ENCODE results near the gene AHDC1. TPM values are rescaled to one million over a fixed set of nuclear protein-coding genes. Genes with fewer than 3 reads are reported as not detected.

AHDC1 gene
- total RNA-seq, 1 experiment from 2014 or later = 8.1 TPM

DNA sequence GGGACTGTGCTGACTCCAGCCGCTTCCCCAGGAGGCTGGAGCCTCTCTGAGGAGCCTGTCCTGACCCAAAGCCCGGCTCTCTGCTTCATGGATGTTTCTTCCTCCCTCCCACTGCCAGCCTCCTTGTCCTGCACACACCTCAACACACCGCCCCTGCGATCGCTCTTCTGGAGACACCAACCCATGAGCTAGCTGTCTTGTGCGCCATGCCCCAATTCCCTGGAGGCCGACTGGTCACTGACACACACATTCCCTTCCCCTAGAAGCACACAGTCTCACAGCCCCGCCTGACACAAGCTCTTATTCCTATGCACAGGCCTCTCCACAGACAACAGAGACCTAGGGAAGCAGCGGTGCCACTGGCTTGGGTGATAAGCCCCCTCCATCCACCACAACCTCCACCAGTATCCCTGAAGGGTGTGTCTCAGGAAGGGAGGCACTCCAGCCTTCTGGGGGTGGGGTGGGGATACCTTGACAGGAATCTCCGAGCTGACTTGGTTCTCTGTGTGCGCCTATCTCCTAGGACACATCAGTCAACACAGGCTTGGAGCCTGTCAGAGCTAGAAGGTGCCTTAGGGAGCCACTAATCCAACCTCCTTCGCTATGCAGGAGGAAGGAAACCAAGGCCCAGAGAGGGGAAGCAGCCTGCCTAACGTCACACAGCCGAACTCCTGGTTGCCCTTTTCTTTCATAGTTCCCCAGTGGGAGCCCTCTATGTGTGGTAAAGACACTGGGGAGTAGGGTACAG, 31.1 kb downstream of the AHDC1 start:
- DNase-seq (ENCODE audit: low spot score) = peak; percentile 58
- in situ Hi-C loops (cut with HindIII; ENCODE audit: low sequenced_read_pairs) = no loop called here

DNA sequence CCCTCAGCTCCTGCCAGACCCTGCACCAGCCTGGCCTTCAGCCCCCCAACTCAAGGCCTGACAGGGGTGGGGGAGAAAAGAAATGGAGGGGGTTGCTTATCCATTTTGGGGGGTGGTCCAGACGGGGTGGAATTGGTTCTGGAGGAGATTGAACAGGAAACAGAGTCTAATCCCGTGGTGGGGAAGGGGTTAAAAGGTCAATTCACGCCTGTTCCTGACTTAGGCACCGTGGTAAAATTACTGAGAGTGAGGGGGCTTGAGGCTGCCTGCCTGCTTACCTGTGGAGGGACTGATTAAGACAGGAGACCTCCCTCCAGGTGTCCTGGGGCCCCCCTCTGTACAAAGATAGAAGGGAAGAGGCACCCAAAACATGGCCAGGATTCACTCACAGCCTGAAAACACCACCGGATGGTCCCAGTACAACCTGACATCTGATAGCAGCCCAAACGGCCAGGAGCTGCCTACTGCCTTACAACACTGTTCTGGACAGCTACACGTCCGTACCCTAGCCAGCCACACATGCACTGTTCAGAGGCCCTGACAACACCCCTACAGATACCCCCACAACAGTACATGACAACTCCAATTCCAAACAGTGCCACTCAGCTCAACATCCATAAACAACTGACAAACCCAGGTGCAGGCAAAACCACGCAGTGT, 31.8 kb downstream of the AHDC1 start:
- peak; percentile 68 for DNase-seq (ENCODE audit: low spot score)
- in situ Hi-C loops (cut with HindIII; ENCODE audit: low sequenced_read_pairs) = no loop called here

DNA sequence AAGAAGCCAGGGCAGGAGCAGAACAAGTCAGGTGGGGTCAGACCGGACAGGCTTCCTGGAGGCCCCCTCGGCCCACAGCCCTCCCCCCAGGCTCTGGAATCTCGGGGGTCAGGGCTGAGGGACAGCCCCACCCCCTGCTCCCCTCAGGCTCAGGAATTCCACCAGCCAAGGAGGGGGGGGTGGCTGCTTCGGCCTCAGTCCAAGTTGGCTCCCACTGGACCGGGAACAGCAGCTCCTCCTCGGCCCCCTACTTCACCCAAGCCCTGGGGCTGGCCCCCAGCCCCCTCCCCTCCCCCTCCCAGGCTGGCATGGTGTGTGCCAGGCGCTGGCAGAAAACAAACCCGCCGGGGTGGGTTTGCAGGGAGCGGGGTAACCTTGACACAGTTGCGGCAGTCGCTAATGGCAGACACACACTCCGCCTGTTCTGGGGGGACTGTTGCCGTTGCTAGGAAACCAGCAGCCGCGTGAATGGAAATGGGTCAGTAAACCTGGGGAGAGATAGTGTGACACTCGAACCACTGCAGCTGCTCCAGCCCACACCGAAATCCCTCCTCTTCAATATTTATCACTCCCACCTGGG, 32.4 kb downstream of the AHDC1 start:
- DNase-seq (ENCODE audit: low spot score) = peak; percentile 79
- in situ Hi-C loops (cut with HindIII; ENCODE audit: low sequenced_read_pairs) = no loop called here

- DNase-seq (ENCODE audit: low spot score) = no peak
- in situ Hi-C loops (cut with HindIII; ENCODE audit: low sequenced_read_pairs) = no loop called here
These were observed 33.2 kb downstream of the AHDC1 start for GRCh38 chr1:27570784-27571183.

DNA sequence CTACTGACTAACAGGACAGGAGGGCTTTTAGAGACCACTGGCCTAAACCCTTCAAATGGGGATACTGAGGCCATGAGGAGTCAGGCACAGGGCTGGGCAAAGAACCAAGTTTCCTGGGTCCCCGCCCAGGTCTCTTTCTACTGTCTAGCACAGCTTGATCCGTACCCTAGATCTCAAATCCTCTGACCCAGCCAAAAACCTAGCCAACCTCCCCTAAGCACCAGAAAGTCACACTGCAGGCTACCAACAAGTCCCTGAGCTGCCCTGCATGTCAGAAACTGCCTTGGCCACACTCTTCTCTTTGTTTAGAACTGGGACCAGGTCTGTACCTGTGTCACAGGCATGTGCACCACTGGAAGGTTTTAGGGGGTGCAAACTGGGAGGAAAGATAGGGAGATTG, 33.6 kb downstream of the AHDC1 start:
- in situ Hi-C loops (cut with HindIII; ENCODE audit: low sequenced_read_pairs) = no loop called here
- no peak for DNase-seq (ENCODE audit: low spot score)

DNA sequence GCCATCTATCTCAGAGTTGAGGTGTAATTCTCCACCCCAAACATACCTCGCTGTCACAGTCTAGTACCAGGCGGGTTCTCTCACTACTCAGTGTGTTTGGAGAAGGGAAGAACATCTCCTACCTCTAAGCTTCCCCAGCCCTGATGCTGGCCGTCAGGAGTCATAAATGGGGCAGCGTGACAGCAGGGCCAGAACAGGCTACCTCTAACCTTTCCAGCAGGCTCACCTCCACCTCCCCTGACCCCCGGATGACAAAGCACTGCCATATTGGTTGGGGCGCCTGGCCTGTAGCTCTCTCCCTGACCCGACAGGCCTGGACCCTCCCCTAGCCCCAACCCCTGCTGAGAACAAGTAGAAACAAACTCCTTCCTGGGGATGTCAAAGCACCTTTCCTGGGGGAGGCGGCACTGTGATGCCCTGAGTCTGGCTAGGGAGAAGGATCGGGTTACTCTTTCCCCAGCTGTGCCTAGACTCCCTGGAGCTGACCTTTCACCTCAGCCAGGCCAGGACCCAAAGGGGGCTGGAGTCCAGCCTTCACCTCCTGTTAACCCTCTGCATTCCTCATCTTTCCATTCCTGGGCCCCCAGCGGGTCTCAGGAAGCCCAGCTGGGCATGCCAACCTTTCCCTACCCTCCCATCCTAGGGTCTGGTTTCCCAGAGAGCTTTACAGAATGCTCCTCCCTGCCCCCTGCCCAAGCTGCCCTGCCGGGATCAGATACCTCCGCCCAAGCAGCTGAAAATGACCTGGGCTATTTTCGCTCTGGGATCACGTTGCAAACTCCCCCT, 34.2 kb downstream of the AHDC1 start:
- peak; percentile 68 for DNase-seq (ENCODE audit: low spot score)
- in situ Hi-C loops (cut with HindIII; ENCODE audit: low sequenced_read_pairs) = no loop called here

GRCh38 chr1:27569088-27569460, 34.9 kb downstream of the AHDC1 start:
- DNase-seq (ENCODE audit: low spot score) = no peak
- in situ Hi-C loops (cut with HindIII; ENCODE audit: low sequenced_read_pairs) = no loop called here

GRCh38 chr1:27568300-27569087, 35.5 kb downstream of the AHDC1 start:
- peak; percentile 89 for DNase-seq (ENCODE audit: low spot score)

DNA sequence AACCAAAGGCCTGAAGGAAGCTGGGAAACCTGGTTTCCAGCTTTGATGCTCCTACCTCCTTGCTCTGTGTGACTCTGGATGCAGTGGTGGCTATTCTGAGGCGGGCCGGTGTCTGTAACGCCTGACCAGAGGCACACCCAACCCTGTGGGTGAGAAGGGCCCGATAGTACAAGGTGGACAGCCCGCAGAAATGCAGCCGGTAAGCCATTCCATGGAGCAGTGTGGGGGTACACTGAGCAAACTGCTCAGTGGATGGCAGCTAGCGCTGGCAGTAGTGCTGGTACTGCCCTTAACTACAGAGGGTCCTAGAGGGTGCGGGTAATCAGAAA, 36.0 kb downstream of the AHDC1 start:
- DNase-seq (ENCODE audit: low spot score) = no peak
- in situ Hi-C loops (cut with HindIII; ENCODE audit: low sequenced_read_pairs) = no loop called here

More at GRCh38 chr1:27568300-27569087, 35.5 kb downstream of the AHDC1 start:
- in situ Hi-C loops (cut with HindIII; ENCODE audit: low sequenced_read_pairs) = no loop called here

GRCh38 chr1:27567146-27567526, 36.8 kb downstream of the AHDC1 start:
- in situ Hi-C loops (cut with HindIII; ENCODE audit: low sequenced_read_pairs) = no loop called here
- DNase-seq (ENCODE audit: low spot score) = no peak

GRCh38 chr1:27566462-27567145, 37.3 kb downstream of the AHDC1 start:
- DNase-seq (ENCODE audit: low spot score) = no peak

DNA sequence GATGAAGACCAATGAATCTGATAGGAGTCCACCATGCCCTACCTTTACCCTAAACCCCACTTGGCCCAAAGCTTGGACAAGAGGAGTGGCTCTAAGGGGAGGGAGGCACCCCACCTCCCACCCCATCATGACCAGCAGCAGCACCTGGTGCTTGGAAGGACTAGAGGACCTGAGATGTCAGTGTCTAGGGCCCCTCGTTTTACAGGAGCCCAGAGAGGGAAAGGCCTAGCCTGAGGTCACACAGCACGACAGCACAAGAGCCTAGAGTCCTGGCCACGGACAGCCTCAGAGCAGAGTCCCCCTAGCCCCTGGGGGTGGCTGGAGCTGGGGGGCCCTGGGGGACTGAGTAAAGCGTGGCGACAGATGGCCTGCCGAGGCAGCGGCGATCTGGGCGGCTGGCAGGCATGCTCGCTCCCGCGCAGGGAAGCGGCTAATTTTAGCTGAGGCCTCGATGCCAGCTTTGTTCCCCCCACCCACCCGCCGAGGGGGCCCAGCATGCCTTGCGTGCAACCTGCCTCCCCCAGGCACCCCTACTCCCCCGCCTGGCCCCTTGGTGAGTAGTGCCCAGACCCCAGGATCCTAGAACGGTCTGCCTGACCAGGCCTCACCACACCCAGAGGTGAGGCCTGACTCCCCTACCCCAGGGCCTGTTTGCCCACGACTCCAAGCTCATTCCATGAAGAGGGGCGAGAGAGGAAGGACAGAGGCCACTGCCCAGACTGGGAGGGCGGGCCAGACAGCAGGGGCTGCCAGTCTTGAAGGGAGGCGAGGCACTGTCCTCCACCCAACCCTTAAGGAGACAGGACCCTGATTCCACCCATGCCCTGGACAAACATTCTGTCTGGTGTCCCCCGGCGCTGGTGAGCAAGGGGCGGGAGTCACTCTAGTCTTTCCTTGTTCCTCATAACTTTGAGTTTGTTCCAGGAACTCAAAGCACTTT, 39.0 kb downstream of the AHDC1 start:
- in situ Hi-C loops (cut with HindIII; ENCODE audit: low sequenced_read_pairs) = no loop called here
- DNase-seq (ENCODE audit: low spot score) = peak; percentile 63

More at GRCh38 chr1:27566462-27567145, 37.3 kb downstream of the AHDC1 start:
- in situ Hi-C loops (cut with HindIII; ENCODE audit: low sequenced_read_pairs) = no loop called here

GRCh38 chr1:27563591-27564471, 40.1 kb downstream of the AHDC1 start:
- in situ Hi-C loops (cut with HindIII; ENCODE audit: low sequenced_read_pairs) = no loop called here
- DNase-seq (ENCODE audit: low spot score) = peak; percentile 46

DNA sequence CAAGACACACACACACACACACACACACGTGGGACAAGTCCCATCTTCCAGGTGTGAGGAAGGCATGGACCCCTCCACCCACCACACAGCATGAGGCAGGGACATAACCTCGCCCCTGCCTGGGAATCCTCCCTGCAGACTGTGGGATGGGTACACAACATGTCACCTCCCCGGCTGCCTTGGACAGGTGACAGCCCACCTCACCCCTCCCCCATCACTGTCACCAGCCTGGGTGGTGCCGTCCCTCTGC, 40.7 kb downstream of the AHDC1 start:
- in situ Hi-C loops (cut with HindIII; ENCODE audit: low sequenced_read_pairs) = no loop called here
- no peak for DNase-seq (ENCODE audit: low spot score)

- in situ Hi-C loops (cut with HindIII; ENCODE audit: low sequenced_read_pairs) = no loop called here
- DNase-seq (ENCODE audit: low spot score) = peak; percentile 27
These were observed 41.2 kb downstream of the AHDC1 start for GRCh38 chr1:27562534-27563340.

DNA sequence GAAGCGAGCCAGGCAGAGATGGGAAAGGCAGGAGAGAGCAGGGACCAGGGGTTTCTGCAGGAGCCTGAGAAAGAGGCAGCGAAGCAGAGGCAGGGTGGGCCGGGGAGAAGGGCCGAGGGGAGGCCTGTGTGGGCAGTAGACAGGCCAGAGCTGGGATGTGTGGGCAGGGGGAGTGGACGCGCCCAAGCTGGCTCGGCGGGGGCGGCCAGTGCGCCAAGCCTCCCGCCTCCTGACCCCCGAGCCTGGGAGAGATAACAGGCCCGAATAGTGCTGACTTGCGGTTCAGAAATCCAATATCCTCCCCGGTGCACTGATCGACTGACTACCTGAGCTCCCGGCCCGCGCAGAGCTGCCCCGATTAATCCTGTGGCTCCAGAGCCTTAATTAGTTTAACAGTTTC, 41.9 kb downstream of the AHDC1 start:
- peak; percentile 39 for DNase-seq (ENCODE audit: low spot score)
- in situ Hi-C loops (cut with HindIII; ENCODE audit: low sequenced_read_pairs) = no loop called here

Data from G401 (cell line).